HG03442 (cell line): ENCODE measurements around the gene ZFYVE9.
"Not testable (repeated sequence)": the region's sequence is repeated elsewhere in the genome, so short reads cannot be mapped to it uniquely, and the experiment has no call there.

Source experiments
- ATAC-seq: cut with Tn5 transposase; IDR thresholded peaks from one replicate; pipeline ENCODE4 v1.9.1; 2021; ENCODE audit warnings: mild to moderate bottlenecking, moderate library complexity; ENCODE audit not compliant: unreplicated experiment

ZFYVE9 gene

GRCh38 chr1:52141513-52142219 is at the start of gene ZFYVE9:
ZFYVE9 (plus strand) TSS chr1:52142089; CDS start chr1:52233207, 91,118 bp downstream.
- peak; percentile 56 for ATAC-seq

GRCh38 chr1:52094300-52094699 is 47.6 kb upstream of the ZFYVE9 start:
- not testable (repeated sequence) for ATAC-seq

GRCh38 chr1:52096216-52096615 is 45.7 kb upstream of the ZFYVE9 start:
- ATAC-seq, result no peak

- ATAC-seq, result no peak
These were observed 43.6 kb upstream of the ZFYVE9 start for GRCh38 chr1:52098139-52098871.

- ATAC-seq, result peak; percentile 61
These were observed 39.4 kb upstream of the ZFYVE9 start for GRCh38 chr1:52102336-52103013.

- ATAC-seq, result no peak
These were observed 30.4 kb upstream of the ZFYVE9 start for GRCh38 chr1:52111492-52111891.

- ATAC-seq, result no peak
These were observed 29.4 kb upstream of the ZFYVE9 start for GRCh38 chr1:52112489-52112888.

- no peak for ATAC-seq
These were observed 22.4 kb upstream of the ZFYVE9 start for GRCh38 chr1:52119301-52120079.

GRCh38 chr1:52122384-52122783 is 19.5 kb upstream of the ZFYVE9 start:
- ATAC-seq, result no peak

GRCh38 chr1:52123622-52124021 is 18.3 kb upstream of the ZFYVE9 start:
- no peak for ATAC-seq

- no peak for ATAC-seq
These were observed 16.0 kb upstream of the ZFYVE9 start for GRCh38 chr1:52125736-52126359.

GRCh38 chr1:52127181-52128180 is 14.4 kb upstream of the ZFYVE9 start:
- ATAC-seq, result no peak

- peak; percentile 61 for ATAC-seq
These were observed 1.9 kb upstream of the ZFYVE9 start for GRCh38 chr1:52139817-52140540.

GRCh38 chr1:52140633-52141512 is 1.0 kb upstream of the ZFYVE9 start:
- ATAC-seq, result no peak

- ATAC-seq, result peak; percentile 33
These were observed 613 bp downstream of the ZFYVE9 start for GRCh38 chr1:52142220-52143183.

GRCh38 chr1:52145137-52145536 is 3.2 kb downstream of the ZFYVE9 start:
- no peak for ATAC-seq

GRCh38 chr1:52150445-52150844 is 8.6 kb downstream of the ZFYVE9 start:
- not testable (repeated sequence) for ATAC-seq
